ENCODE results near the gene OASL.

The OASL gene

GRCh38 chr12:120988658-120989057 lies 50.4 kb downstream of the OASL start:
- no peak for TF ChIP-seq ZBTB7A (IDR thresholded peaks at IDR 0.05; ENCODE audit: low read depth)

GRCh38 chr12:120988234-120988633 lies 50.8 kb downstream of the OASL start:
- TF ChIP-seq TEAD4 (IDR thresholded peaks at IDR 0.05) (no peak), RAD21 (IDR thresholded peaks at IDR 0.05; ENCODE audit: low read depth) (no peak), TCF12 (IDR thresholded peaks at IDR 0.05; ENCODE audit: low read depth) (no peak), NFIC (IDR thresholded peaks at IDR 0.05) (no peak), TAF1 (IDR thresholded peaks at IDR 0.05; ENCODE audit: low read depth) (no peak), EP300 (IDR thresholded peaks at IDR 0.05; ENCODE audit: borderline replicate concordance) (no peak), CREB1 (IDR thresholded peaks at IDR 0.05; ENCODE audit: low read depth) (no peak), FOXM1 (IDR thresholded peaks at IDR 0.05; ENCODE audit: borderline replicate concordance, low read depth) (no peak), ZBTB7A (IDR thresholded peaks at IDR 0.05; ENCODE audit: low read depth) (no peak)

GRCh38 chr12:120984351-120984898 lies 54.6 kb downstream of the OASL start:
- TF ChIP-seq ZBTB7A (IDR thresholded peaks at IDR 0.05; ENCODE audit: low read depth) (no peak), RAD21 (IDR thresholded peaks at IDR 0.05; ENCODE audit: low read depth) (no peak), REST (IDR thresholded peaks at IDR 0.05; ENCODE audit: low read depth) (no peak), FOXM1 (IDR thresholded peaks at IDR 0.05; ENCODE audit: borderline replicate concordance, low read depth) (no peak), USF1 (IDR thresholded peaks at IDR 0.05) (no peak), TEAD4 (IDR thresholded peaks at IDR 0.05) (no peak), TAF1 (IDR thresholded peaks at IDR 0.05; ENCODE audit: low read depth) (no peak), YY1 (IDR thresholded peaks at IDR 0.05; ENCODE audit: low read depth) (no peak), MAX (IDR thresholded peaks at IDR 0.05) (no peak), TCF12 (IDR thresholded peaks at IDR 0.05; ENCODE audit: low read depth) (no peak), CEBPB (IDR thresholded peaks at IDR 0.05) (no peak)

GRCh38 chr12:120983759-120984158 lies 55.3 kb downstream of the OASL start:
- no peak for TF ChIP-seq TAF1 (IDR thresholded peaks at IDR 0.05; ENCODE audit: low read depth)
- TF ChIP-seq ZBTB7A (IDR thresholded peaks at IDR 0.05; ENCODE audit: low read depth) = no peak
- no peak for TF ChIP-seq MAX (IDR thresholded peaks at IDR 0.05)
- TF ChIP-seq CEBPB (IDR thresholded peaks at IDR 0.05) = no peak
- TF ChIP-seq EGR1 (IDR thresholded peaks at IDR 0.05) = no peak
- TF ChIP-seq FOXM1 (IDR thresholded peaks at IDR 0.05; ENCODE audit: borderline replicate concordance, low read depth) = no peak
- no peak for TF ChIP-seq CREB1 (IDR thresholded peaks at IDR 0.05; ENCODE audit: low read depth)
- no peak for TF ChIP-seq TCF12 (IDR thresholded peaks at IDR 0.05; ENCODE audit: low read depth)

- TF ChIP-seq ZBTB7A (IDR thresholded peaks at IDR 0.05; ENCODE audit: low read depth) = no peak
- TF ChIP-seq NFIC (IDR thresholded peaks at IDR 0.05) = no peak
- no peak for TF ChIP-seq REST (IDR thresholded peaks at IDR 0.05; ENCODE audit: low read depth)
- no peak for TF ChIP-seq USF1 (IDR thresholded peaks at IDR 0.05)
- no peak for TF ChIP-seq EP300 (IDR thresholded peaks at IDR 0.05; ENCODE audit: borderline replicate concordance)
- no peak for TF ChIP-seq TCF12 (IDR thresholded peaks at IDR 0.05; ENCODE audit: low read depth)
- TF ChIP-seq TAF1 (IDR thresholded peaks at IDR 0.05; ENCODE audit: low read depth) = no peak
- no peak for TF ChIP-seq CREB1 (IDR thresholded peaks at IDR 0.05; ENCODE audit: low read depth)
- no peak for TF ChIP-seq YY1 (IDR thresholded peaks at IDR 0.05; ENCODE audit: low read depth)
- no peak for TF ChIP-seq TEAD4 (IDR thresholded peaks at IDR 0.05)
- no peak for TF ChIP-seq FOXM1 (IDR thresholded peaks at IDR 0.05; ENCODE audit: borderline replicate concordance, low read depth)
- no peak for TF ChIP-seq RAD21 (IDR thresholded peaks at IDR 0.05; ENCODE audit: low read depth)
- no peak for TF ChIP-seq EGR1 (IDR thresholded peaks at IDR 0.05)
- no peak for TF ChIP-seq MAX (IDR thresholded peaks at IDR 0.05)
- no peak for TF ChIP-seq CEBPB (IDR thresholded peaks at IDR 0.05)
These were observed 56.4 kb downstream of the OASL start for GRCh38 chr12:120982659-120983058.

GRCh38 chr12:120981407-120981941 lies 57.6 kb downstream of the OASL start:
- TF ChIP-seq NFIC (IDR thresholded peaks at IDR 0.05) = no peak
- TF ChIP-seq TAF1 (IDR thresholded peaks at IDR 0.05; ENCODE audit: low read depth) = no peak
- no peak for TF ChIP-seq EP300 (IDR thresholded peaks at IDR 0.05; ENCODE audit: borderline replicate concordance)
- TF ChIP-seq CREB1 (IDR thresholded peaks at IDR 0.05; ENCODE audit: low read depth) = no peak
- TF ChIP-seq ZBTB7A (IDR thresholded peaks at IDR 0.05; ENCODE audit: low read depth) = no peak
- no peak for TF ChIP-seq RAD21 (IDR thresholded peaks at IDR 0.05; ENCODE audit: low read depth)
- no peak for TF ChIP-seq FOXM1 (IDR thresholded peaks at IDR 0.05; ENCODE audit: borderline replicate concordance, low read depth)
- no peak for TF ChIP-seq TCF12 (IDR thresholded peaks at IDR 0.05; ENCODE audit: low read depth)
- TF ChIP-seq MAX (IDR thresholded peaks at IDR 0.05) = no peak
- TF ChIP-seq REST (IDR thresholded peaks at IDR 0.05; ENCODE audit: low read depth) = no peak
- no peak for TF ChIP-seq YY1 (IDR thresholded peaks at IDR 0.05; ENCODE audit: low read depth)
- no peak for TF ChIP-seq USF1 (IDR thresholded peaks at IDR 0.05)
- no peak for TF ChIP-seq EGR1 (IDR thresholded peaks at IDR 0.05)
- TF ChIP-seq TEAD4 (IDR thresholded peaks at IDR 0.05) = no peak
- no peak for TF ChIP-seq CEBPB (IDR thresholded peaks at IDR 0.05)
